Endothelial cell of umbilical vein (primary cell): ENCODE data around the gene CENPN. TPM values are rescaled to one million over a fixed set of nuclear protein-coding genes. Genes with fewer than 3 reads are reported as not detected.

Experiments
- BruUV-seq: library from RNA; stranded (reverse); fragments of 400-500 nt; replicated peaks from 2 replicates; lab custom pipeline; 2021; lab: Mats Ljungman, UMichigan
- CTCF ChIA-PET: fragments of 300-600, 350-600 bp; sonication (Branson Sonifier 250); formaldehyde crosslinking; loops from one replicate; lab custom pipeline; 2021; ENCODE audit warnings: antibody characterized with exemption, inconsistent platforms; lab: Charles Lee
- POLR2A ChIA-PET: fragments of 300-600, 350-600 bp; sonication (Branson Sonifier 250); formaldehyde crosslinking; loops from one replicate; lab custom pipeline; 2021; ENCODE audit warnings: antibody characterized with exemption, inconsistent platforms; lab: Charles Lee
- DNase-seq: peaks from one replicate; pipeline ENCODE4 v3.0.0-alpha.2; 2011; ENCODE audit warnings: low read depth, low spot score
- FAIRE-seq: peaks from 2 replicates; lab custom pipeline; 2011; peaks lifted over from hg19 to GRCh38; lab: Jason Lieb, UNC
- H2AFZ ChIP-seq: 2 replicates; pipeline ENCODE4 v1.6.0; 2012; ENCODE audit warnings: low read depth, low read length, control low read depth, inconsistent platforms
- H3K27ac ChIP-seq: 2 replicates; pipeline ENCODE4 v1.5.1; 2011; ENCODE audit warnings: low read depth, mild to moderate bottlenecking, control low read depth, low read length, moderate library complexity; ENCODE audit not compliant: insufficient read depth
- H3K27me3 ChIP-seq, 2 experiments: 2 replicates each; pipeline versions ENCODE4 v1.6.0 to v1.6.1; 2011; ENCODE audit warnings: low read length in 2 of 2, mixed read lengths in 1 of 2; ENCODE audit not compliant: control insufficient read depth in 2 of 2, insufficient read depth in 2 of 2
- H3K36me3 ChIP-seq, 2 experiments: 2 replicates in 1 of 2; 3 replicates in 1 of 2; pipeline ENCODE4 v1.5.1; 2011; ENCODE audit warnings: low read length in 2 of 2, mild to moderate bottlenecking in 1 of 2, moderate library complexity in 1 of 2; ENCODE audit not compliant: control insufficient read depth in 2 of 2, insufficient read depth in 2 of 2; ENCODE audit errors: extremely low read depth in 1 of 2
- H3K4me1 ChIP-seq: 3 replicates; pipeline ENCODE4 v1.5.1; 2011; ENCODE audit warnings: mild to moderate bottlenecking, low read length; ENCODE audit not compliant: control insufficient read depth, insufficient read depth; ENCODE audit errors: extremely low read depth
- H3K4me2 ChIP-seq: 2 replicates; pipeline ENCODE4 v1.6.1; 2011; ENCODE audit warnings: low read length, control low read depth, mixed read lengths; ENCODE audit not compliant: insufficient read depth
- H3K4me3 ChIP-seq, 3 experiments: fragments of 200-600 bp in 1 of 3; sonication (generic), shearing (Covaris generic) in 1 of 3; replicated peaks in 1 of 3; 2 replicates each; pipeline ENCODE4 v1.5.1; 2011 to 2016; ENCODE audit warnings: control low read depth in 3 of 3, low read length in 3 of 3, mild to moderate bottlenecking in 2 of 3, inconsistent platforms in 1 of 3, low read depth in 1 of 3, moderate library complexity in 1 of 3; ENCODE audit not compliant: insufficient read depth in 1 of 3
- H3K79me2 ChIP-seq: 2 replicates; pipeline ENCODE4 v1.6.0; 2012; ENCODE audit warnings: low read length, inconsistent platforms; ENCODE audit not compliant: control insufficient read depth, insufficient read depth
- H3K9ac ChIP-seq: replicated peaks from 2 replicates; pipeline ENCODE3; 2011; ENCODE audit warnings: low read length, control low read depth; ENCODE audit not compliant: insufficient read depth; ENCODE audit errors: extremely low read depth
- H3K9me1 ChIP-seq: replicated peaks from 3 replicates; pipeline ENCODE4 v1.6.0; 2011; ENCODE audit warnings: mild to moderate bottlenecking, low read length; ENCODE audit not compliant: control insufficient read depth, insufficient read depth; ENCODE audit errors: extremely low read depth
- H3K9me3 ChIP-seq: replicated peaks from 2 replicates; pipeline ENCODE4 v1.5.1; 2012; ENCODE audit warnings: low read length, inconsistent platforms; ENCODE audit not compliant: control insufficient read depth, insufficient read depth
- H4K20me1 ChIP-seq: replicated peaks from 2 replicates; pipeline ENCODE3; 2011; ENCODE audit warnings: mild to moderate bottlenecking, low read length; ENCODE audit not compliant: control insufficient read depth, insufficient read depth; ENCODE audit errors: extremely low read depth
- EZH2 ChIP-seq: IDR thresholded peaks from 2 replicates; pipeline ENCODE4 v1.6.1; 2012; ENCODE audit warnings: borderline replicate concordance, low read depth, mild to moderate bottlenecking, moderate library complexity, low read length, inconsistent platforms; ENCODE audit not compliant: severe bottlenecking
- FOS ChIP-seq: IDR thresholded peaks from 2 replicates; pipeline ENCODE4 v1.6.1; 2011; ENCODE audit warnings: mild to moderate bottlenecking, low read length, moderate library complexity, borderline replicate concordance; ENCODE audit not compliant: insufficient read depth
- GATA2 ChIP-seq: IDR thresholded peaks from 2 replicates; pipeline ENCODE4 v1.7.0; 2011; ENCODE audit warnings: low read depth, mild to moderate bottlenecking, moderate library complexity, mixed read lengths, low read length; ENCODE audit not compliant: insufficient read length, insufficient read depth
- JUN ChIP-seq: IDR thresholded peaks from 2 replicates; pipeline ENCODE4 v1.6.1; 2011; ENCODE audit warnings: borderline replicate concordance, low read depth; ENCODE audit not compliant: insufficient read length, insufficient read depth
- MAX ChIP-seq: IDR thresholded peaks from 2 replicates; pipeline ENCODE4 v1.6.1; 2011; ENCODE audit not compliant: insufficient read depth, insufficient read length
- MYC ChIP-seq: IDR thresholded peaks from one replicate; pipeline ENCODE4 v1.6.1; 2011; ENCODE audit warnings: mild to moderate bottlenecking, low read depth, low read length
- POLR2A ChIP-seq: IDR thresholded peaks from 2 replicates; pipeline ENCODE4 v1.6.1; 2012; ENCODE audit warnings: low read depth, mild to moderate bottlenecking, control low read depth, low read length
- POLR2AphosphoS5 ChIP-seq: IDR thresholded peaks from 2 replicates; pipeline ENCODE4 v1.6.1; 2012; ENCODE audit warnings: low read depth, mild to moderate bottlenecking, control low read depth, low read length, moderate library complexity; ENCODE audit not compliant: insufficient read depth
- dilution Hi-C: fragments of 300-500 bp; cut with MboI; formaldehyde crosslinking; loops from one replicate; pipeline ENCODE4 v1.15.0; 2019; ENCODE audit warnings: low sequenced_read_pairs; ENCODE audit not compliant: extremely low pct_ligation_motif_present
- intact Hi-C: fragments of 100-400 bp; cut with micrococcal nuclease; formaldehyde crosslinking; loops from one replicate; pipeline ENCODE4 v1.10.0; 2022
- polyA plus RNA-seq, 4 experiments: library from polyadenylated mRNA; depleted of rRNA in 3 of 4; stranded (reverse) in 3 of 4; unstranded in 1 of 4; fragments of >200 nt; gene quantifications; 2 replicates each; pipeline versions ENCODE4 v1.2.1 to v1.2.3, GENCODE V29; 2011 to 2012; ENCODE audit warnings: missing spikeins in 1 of 4
- total RNA-seq: library from RNA; stranded (reverse); gene quantifications from 2 replicates; pipeline ENCODE4 v1.2.3, GENCODE V29; 2021
- TF ChIP-seq, protein P1 (sequence below), 2 donors: IDR thresholded peaks; 1 replicate in 1 of 2; 2 replicates in 1 of 2; pipeline ENCODE4 v1.5.1; 2011; ENCODE audit warnings: low read length in 2 of 2, mild to moderate bottlenecking in 2 of 2, moderate library complexity in 2 of 2, control low read depth in 1 of 2, inconsistent platforms in 1 of 2, low read depth in 1 of 2; ENCODE audit not compliant: insufficient read depth in 1 of 2; ENCODE audit errors: extremely low read depth in 1 of 2

The CENPN gene
- total and polyA plus RNA-seq, 2 donors (not counting 3 experiments of a cell fraction or from before 2014, with no cell fraction given), result 17.6 to 52.4 TPM

- H3K27ac ChIP-seq, result no peak overlapping the region
- no peak overlapping the region for H3K4me3 ChIP-seq
- no peaks in the 10 kb centered on the region for H4K20me1 ChIP-seq
- H2AFZ ChIP-seq, result no peak overlapping the region
- dilution Hi-C loops, result no loop called here
- TF ChIP-seq MAX (no peak), JUN (no peak), POLR2A (no peak), EZH2 (no peak), MYC (no peak), GATA2 (no peak), FOS (no peak), POLR2AphosphoS5 (no peak)
- TF ChIP-seq, protein P1, sequence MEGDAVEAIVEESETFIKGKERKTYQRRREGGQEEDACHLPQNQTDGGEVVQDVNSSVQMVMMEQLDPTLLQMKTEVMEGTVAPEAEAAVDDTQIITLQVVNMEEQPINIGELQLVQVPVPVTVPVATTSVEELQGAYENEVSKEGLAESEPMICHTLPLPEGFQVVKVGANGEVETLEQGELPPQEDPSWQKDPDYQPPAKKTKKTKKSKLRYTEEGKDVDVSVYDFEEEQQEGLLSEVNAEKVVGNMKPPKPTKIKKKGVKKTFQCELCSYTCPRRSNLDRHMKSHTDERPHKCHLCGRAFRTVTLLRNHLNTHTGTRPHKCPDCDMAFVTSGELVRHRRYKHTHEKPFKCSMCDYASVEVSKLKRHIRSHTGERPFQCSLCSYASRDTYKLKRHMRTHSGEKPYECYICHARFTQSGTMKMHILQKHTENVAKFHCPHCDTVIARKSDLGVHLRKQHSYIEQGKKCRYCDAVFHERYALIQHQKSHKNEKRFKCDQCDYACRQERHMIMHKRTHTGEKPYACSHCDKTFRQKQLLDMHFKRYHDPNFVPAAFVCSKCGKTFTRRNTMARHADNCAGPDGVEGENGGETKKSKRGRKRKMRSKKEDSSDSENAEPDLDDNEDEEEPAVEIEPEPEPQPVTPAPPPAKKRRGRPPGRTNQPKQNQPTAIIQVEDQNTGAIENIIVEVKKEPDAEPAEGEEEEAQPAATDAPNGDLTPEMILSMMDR (IDR thresholded peaks at IDR 0.05; ENCODE audit: extremely low read depth in 1 of 2, insufficient read depth in 1 of 2, low read depth in 1 of 2, low read length in 2 of 2), result no peak
- H3K9me3 ChIP-seq, result no peaks in the 10 kb centered on the region
- H3K9ac ChIP-seq, result no peak overlapping the region
- H3K27me3 ChIP-seq, result no peaks in the 10 kb centered on the region
- BruUV-seq, result no TSS peak
- CTCF ChIA-PET, result interaction anchor here (0.7 to 2.1 kb wide), 4 partner anchors 9 to 60 kb away, joined by 3 to 7 read pairs (median 4); no protein-coding TSS in a partner anchor
- intact Hi-C loops, result no loop called here
- DNase-seq, result no peak
- no peaks in the 10 kb centered on the region for H3K9me1 ChIP-seq
- no peak overlapping the region for H3K4me2 ChIP-seq
- POLR2A ChIA-PET, result interaction anchor here (1.2 kb wide), 1 partner anchor 9 kb away, joined by 5 read pairs; no protein-coding TSS in a partner anchor
- peaks cover 12% of the 10 kb centered on the region for H3K4me1 ChIP-seq
- no peak for FAIRE-seq
- peaks cover 0 to 2% of the 10 kb centered on the region in 2 experiments for H3K36me3 ChIP-seq
- peaks cover 34% of the 10 kb centered on the region for H3K79me2 ChIP-seq
Observed at GRCh38 chr16:80984124-80984892, 22.7 kb upstream of the CENPN start.
